RKO (cell line): Measurements from ENCODE around the gene AMIGO1.
"Not testable (repeated sequence)": the region's sequence is repeated elsewhere in the genome, so short reads cannot be mapped to it uniquely, and the experiment has no call there.

Source experiments
- DNase-seq: peaks from one replicate; pipeline ENCODE4 v3.0.0-alpha.2; 2016; ENCODE audit warnings: low spot score

The AMIGO1 gene

DNA sequence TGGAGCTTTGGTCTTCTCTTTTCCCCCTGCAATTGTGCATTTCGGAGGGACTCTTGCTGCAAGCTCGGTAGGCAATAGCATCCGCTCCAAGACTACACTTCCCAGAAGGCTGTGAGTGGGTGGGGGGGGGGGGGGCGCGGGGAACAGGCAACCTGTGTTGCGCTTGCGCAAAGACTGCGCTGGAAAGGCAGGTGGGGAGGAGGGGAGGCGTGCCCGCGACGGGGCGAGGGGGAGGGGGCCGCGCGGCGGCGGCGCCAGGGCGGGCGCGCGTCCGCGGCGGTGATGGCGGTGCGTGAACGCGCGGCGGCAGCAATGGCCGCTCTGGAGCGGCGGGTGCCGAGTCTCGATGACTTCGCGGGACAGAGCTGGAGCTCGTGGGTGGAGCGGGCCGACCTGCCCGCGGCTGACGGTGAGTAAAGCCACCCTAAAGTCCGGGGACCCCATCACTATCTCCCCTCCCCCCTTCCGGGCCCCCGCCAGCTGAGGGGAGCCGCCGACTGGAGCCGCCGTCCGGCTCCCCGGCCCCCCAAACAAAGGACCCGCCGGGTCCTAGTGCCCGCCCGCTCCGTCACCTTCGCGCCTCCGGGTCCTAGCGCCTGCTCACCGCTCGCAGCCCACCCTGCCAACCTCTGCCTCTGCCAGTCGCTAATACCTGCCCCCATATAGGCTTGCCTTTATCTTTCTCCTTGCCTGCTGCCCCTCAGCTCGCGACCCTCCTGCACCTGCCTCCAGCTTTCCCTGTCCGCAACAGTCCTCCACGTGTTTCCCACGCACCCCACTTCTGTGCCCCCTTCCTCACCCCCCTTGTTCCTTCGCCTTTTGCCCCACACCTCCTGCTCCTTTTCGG is 25.6 kb downstream of the AMIGO1 start, which contains the start of gene ATXN7L2:
TSS of gene ATXN7L2 (plus strand) at position 234 of the 847 bp plus-strand sequence. CDS start at position 283, 49 bp downstream.
- peak; percentile 93 for DNase-seq

DNA sequence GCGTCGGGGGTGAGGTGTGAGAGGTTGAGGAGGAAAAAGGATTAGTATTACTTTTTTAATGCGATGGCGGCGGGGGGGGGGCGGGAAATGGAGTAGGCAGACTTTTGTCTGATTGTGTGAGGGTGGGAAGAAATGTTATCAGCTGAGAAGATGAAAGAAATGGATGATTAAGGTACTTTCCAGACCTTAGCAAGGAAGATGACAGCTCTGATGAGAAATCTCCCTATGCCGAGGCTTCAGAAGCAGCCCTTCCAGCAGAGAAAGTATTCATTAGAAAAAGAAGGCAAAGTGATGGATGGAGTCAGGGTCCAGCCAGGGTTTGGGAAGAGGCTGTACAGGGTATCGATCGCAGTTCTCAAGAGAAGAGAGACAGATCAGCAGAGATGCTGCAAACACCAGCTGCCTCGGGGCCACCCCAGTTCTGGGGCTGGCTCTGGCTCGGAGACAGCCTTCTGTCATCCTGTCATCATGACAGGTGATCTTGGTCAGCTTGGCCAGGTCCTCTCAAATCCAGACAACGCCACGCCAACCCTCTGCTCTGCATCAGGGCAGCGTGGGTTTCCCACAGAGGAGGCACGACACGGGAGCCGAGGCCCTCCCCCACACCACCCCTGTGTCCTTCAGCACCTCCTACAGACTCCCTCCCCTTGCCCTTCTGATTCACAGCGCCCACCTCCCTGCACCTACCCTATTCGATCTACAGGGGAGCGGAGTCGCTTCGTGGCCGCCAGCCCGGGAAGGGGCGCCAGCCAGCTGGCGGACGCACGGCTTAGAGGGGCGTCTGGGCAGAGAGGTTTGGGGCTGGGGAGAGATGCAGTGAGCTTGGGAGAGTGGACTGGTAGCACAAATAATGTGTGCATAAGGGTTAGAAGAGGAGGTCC is 26.5 kb downstream of the AMIGO1 start:
- DNase-seq: peak; percentile 19

DNA sequence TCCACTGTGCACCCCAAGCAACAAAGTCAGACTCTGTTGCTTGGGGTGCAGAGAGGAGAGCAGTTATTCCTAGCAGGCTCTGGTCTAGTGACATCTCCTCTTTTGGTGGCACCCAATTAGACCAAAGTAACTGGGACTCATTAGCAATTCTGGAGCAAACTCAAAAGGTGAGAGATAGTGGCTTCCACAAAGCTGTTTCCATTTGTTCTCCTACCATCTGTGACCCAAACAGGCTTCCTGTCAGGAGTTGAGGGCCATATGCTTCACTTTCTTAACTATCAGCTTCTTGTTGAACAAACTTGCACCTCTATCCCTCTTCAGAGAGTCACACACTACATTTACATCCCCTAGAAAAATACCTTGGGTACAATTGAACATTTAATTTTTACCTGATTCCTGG is 27.3 kb downstream of the AMIGO1 start:
- no peak for DNase-seq

DNA sequence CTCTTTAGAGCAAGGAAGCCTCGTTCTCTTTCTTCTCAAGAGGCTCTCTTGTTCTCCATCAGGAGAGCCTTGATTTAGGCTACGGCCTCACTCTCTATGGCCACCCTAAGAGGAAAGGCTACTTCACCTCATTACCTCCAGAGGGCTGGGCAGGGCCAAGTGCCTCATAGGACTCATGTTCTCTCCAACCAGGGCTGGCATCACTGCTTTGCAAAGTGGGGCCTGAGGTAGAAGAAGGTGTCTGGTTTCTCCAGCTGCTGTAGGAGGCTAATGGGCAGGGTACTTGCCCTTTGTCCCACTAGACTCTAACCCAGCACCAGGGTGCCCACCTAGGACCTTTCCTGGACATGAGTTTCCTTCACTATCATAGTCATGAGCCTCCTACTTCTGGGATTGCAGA is 27.9 kb downstream of the AMIGO1 start:
- no peak for DNase-seq

DNA sequence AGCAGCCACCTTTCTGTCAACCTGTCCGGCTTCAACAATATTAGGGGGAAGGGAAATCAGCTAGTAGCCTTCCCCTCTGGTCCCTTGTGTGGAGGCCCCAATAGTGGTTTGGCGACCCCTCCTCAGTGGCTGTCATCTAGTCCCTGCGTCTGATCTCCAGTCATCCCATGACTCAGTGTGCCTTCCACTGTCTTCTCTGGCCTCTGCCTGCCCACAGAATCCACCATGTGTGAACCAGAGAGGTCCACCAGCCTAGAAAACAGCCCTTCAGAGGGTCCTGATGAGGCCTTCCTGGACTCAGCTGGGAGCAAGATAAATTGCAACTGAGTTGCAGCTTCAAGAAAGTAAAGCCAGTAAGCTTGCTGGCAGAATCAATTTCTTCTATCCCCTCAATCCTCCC is 29.6 kb downstream of the AMIGO1 start:
- no peak for DNase-seq

DNA sequence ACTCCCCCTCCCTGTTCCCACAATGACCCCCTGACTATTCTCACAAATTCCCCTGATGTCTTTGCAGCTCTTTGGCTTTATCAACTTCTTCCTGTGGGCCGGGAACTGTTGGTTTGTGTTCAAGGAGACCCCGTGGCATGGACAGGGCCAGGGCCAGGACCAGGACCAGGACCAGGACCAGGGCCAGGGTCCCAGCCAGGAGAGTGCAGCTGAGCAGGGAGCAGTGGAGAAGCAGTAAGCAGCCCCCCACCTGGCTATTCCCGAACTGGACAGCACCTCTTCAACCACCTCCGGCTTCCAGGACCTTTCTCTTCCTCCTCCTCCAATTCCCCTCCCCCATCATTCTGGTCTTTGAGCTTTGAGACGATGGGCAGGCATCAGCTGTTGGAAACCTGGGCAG is 30.2 kb downstream of the AMIGO1 start:
- DNase-seq: no peak

DNA sequence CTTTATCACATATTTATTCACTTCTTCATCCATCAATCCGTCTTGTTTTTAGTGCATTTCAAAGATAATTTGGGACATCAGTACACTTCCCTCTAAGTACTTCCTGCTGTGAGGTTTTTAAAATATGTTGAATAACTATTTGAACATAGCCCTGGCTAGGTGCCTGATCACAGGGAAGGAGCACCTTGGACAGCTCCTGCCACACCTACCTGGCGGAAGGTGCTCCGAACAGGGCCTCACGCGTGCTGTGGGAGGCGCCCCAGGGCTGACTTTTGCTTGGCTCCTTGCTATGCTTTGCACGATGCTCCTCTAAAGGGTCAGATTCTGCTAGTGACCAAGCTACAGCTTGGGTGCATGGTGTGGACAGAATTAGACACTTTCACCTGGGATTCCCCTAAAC is 30.7 kb downstream of the AMIGO1 start:
- DNase-seq: no peak

DNA sequence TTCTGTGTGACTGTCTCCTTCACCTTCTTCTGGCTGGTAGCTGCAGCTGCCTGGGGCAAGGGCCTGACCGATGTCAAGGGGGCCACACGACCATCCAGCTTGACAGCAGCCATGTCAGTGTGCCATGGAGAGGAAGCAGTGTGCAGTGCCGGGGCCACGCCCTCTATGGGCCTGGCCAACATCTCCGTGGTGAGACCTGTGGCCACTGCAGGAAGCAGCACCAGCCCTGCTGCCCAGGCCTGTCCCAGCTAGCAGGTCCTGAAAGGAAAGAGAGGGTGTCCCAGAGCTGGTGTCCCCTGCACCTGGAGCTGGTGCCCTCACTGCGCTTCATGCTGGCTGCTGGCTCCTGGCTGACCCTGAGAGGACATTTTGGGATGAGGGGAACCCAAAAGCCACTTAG is 31.7 kb downstream of the AMIGO1 start:
- DNase-seq: no peak

DNA sequence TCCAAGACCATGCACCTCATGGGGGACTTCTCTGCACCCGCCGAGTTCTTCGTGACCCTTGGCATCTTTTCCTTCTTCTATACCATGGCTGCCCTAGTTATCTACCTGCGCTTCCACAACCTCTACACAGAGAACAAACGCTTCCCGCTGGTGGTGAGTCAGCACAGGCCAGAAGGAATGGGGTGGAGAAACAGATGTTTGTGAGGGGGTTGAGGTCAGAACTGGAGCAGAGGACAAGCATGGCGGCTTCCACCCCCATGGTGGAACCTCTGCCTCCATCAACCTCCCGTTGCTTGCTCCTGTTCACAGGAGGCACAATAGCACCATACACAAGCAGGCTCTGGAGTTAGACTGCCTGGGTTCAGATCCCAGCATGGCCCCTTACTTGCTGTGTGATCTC is 32.7 kb downstream of the AMIGO1 start:
- no peak for DNase-seq

DNA sequence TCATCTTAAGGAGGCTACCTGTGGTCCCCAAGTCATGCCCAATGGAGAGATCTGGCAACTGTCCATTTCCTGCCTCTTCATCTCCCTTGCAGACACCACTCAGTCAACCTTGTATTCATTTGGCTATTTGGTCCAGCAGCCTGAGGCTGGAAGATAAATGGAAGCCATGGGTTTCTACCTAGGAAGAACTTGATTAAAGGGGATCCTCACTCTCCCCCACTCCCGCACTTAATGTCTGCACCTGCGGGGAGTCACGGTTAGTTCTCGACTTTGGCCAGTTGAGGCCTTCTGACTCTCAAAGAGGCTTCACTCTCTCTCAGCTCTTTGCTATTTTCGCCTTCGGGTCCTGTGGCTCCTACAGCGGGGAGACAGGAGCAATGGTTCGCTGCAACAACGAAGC is 34.3 kb downstream of the AMIGO1 start:
- no peak for DNase-seq

DNA sequence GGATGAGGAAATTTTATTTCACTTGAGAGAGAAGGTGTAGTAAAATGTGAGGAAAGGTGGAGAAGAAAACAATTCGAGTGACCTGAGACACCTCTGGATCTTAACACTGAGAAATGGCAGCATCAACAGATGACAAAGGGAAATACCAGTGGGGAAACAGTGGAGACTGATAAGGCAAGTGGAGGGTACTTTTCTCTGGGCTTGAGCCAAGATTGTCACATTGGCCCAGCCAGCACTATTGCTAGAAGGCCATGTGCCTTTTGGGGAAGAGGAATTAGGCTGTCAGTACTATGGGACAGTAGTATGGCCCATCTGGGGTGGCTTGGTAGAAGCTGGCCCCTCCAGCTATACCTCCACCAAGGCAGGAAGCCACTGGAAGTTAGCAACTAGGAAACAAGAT is 34.8 kb downstream of the AMIGO1 start:
- no peak for DNase-seq

DNA sequence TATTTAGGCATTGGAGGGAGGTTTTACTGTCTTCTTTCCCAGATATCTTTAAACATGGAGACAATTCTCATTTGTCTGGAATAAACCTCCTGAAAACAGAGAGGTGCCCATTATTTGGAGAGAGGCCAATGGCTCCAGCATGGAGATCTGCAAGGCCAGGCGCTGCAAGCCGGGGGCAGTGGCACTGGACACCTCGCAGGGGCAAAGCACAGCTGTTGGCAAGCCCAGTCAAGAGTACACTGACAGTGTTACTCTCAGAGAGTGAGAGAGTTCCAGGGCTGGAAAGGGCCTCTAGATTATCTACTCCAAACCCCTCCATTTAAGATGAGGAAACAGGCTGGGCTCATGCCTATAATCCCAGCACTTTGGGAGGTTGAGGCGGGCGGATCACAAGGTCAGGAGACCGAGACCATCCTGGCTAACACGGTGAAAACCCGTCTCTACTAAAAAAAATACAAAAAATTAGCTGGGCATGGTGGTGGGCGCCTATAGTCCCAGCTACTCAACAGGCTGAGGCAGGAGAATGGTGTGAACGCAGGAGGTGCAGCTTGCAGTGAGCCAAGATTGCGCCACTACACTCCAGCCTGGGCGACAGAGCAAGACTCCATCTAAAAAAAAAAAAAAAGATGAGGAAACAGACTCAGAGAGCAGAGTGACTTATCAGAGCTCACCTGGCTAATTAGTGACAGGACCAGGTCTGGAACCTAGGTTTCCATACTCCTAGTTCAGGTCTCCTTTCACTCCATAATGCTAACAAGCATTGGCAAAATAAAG is 36.1 kb downstream of the AMIGO1 start:
- DNase-seq: not testable (repeated sequence)

DNA sequence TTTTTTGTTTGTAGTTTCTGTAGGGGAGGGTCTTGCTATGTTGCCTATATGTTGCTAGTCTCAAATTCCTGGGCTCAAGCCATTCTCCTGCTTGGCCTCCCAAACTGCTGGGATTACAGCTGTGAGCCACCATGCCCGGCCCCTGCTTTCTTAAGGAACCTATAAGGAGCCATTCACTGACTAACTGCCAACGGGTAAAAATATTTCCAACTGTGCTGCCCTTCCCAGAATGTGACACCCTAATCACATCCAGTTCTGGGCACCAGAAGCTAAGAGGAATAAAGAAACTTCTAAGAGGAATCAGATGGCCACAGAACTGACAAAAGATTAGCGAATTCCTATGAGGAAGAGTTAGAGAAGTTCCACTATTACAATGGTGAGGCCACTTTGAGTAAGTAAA is 36.7 kb downstream of the AMIGO1 start:
- DNase-seq: no peak

DNA sequence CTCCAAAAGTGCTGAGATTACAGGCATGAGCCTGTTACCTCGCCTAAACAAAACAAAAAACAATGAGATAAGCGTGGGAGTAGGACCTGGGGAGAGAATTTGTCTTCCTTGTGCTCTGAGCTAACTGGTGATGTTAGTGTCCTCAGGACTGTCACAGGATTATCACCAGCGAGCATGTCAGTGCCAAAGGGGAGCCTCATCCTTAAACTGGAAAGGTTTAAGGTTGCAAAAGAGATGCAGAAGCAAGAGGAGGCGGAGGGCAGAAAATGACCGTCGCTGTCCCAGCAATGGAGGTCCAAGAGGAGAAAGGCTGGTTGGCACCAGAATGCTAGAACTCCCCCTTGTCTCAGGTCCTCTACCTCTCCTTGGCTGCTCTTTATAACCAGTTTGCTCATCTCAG is 39.3 kb downstream of the AMIGO1 start:
- DNase-seq: no peak

DNA sequence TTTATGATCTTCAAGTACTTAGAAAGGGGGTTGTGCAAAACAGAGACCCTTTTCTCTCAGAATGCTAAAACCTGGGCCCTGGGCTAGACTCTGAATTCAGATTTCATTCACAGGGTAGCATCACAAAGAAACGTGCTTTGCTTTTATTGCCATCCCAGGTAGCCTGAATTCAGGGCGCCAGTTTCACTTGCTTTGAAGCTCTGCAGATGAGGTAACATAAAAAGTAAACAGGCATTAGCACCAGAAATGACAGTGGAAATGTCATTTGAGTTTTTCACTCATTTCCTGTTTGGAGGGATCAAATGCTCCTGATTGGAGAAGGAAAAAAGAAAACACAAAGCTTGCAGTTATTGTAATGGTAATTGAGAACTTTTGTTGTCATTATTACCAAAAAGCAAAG is 40.6 kb downstream of the AMIGO1 start:
- no peak for DNase-seq

DNA sequence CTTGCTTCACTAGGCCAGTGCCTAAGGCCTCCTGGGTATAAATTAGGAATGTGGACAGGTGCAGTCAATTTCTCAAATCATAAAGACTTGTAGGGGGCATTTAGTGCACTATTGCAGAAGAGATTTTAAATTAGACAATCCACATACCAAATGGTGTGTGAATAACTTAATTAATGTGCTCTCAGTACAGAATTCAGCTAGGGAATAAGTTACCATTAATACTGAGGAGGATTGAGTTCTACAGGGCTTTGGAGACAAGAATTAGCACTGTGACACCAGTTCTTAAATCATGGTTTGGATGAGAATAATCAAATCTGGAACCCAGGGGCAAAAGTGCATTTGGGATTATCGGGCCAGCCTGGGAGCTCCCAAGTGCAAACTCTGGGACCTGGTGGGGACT is 41.5 kb downstream of the AMIGO1 start:
- DNase-seq: no peak

DNA sequence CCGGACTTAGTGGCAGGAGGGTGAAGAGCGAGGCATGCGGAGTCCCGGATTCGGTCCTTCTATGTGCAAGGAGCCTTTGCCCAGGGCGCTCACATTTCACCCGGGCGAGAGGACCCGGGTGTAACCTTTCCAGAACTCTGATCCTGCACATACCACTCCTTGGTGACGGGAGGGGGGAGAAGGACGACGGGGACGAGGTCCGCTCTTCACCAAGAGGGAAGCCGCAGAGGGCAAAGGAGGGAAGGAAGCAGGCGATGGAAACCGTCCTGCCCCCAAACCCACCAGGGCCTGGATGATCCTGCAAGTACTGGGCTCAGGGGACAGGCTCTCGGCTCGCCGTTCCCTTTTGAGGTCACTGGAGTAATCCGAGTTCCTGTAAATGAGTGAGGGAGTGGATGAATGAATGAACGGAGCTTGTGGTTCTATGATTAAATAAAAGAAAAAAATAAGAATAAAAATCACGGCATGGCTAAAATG is 42.2 kb downstream of the AMIGO1 start:
- no peak for DNase-seq

DNA sequence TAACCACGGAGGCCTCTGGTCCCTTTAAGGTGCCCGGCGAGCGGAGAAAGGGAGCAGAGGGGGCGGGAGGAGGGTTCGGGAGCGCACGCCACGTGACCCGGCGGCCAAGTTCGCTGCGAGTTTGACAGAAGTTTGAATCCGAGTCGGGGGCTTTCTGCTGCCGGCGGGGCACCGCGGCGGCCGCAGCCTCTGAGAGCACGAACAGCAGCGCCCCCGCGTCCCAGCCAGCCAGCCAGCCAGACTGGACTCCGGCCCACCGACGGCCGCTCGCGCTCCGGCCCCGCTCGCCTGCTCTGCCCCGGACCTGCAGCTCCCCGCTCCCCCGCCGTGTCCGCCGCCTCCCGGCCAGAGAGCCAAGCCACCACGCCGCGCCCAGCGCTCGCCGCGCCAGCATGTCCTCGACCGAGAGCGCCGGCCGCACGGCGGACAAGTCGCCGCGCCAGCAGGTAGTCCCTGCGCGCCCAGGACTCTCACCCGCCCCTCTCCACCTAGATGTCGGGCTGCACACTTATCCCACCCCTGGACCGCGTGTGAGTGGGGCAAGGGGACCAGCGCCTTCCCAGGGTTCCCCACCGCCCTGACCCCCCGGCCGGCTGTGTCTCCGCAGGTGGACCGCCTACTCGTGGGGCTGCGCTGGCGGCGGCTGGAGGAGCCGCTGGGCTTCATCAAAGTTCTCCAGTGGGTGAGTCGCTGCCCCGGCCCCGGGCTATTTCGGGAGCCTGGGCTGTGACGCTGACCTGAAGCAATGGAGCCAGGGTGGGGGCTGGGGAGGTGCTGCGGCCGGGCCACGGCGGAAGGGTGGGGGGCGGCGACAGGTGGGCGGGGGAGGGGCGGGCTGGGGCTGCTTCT is 42.9 kb downstream of the AMIGO1 start, which contains the start of gene SYPL2:
TSS of gene SYPL2 (plus strand) at position 95 of the 849 bp plus-strand sequence. CDS start at position 393, 298 bp downstream.
- no peak for DNase-seq

DNA sequence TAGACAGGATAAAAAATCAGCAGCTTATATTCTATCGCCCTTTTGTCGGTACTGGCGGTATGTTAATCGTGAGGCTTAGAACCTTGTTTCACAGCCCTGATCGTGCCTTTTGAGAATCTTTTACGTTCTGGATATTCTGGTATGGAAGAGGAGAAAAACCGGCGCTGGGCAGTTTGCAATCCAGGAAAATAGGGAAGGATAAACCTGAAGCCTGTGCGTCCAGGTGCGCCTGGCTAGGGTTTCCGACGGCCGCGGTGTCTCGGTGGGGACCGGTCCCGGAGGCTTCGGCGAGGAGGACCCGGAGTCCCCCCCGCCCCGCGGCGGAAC is 43.4 kb downstream of the AMIGO1 start:
- no peak for DNase-seq

DNA sequence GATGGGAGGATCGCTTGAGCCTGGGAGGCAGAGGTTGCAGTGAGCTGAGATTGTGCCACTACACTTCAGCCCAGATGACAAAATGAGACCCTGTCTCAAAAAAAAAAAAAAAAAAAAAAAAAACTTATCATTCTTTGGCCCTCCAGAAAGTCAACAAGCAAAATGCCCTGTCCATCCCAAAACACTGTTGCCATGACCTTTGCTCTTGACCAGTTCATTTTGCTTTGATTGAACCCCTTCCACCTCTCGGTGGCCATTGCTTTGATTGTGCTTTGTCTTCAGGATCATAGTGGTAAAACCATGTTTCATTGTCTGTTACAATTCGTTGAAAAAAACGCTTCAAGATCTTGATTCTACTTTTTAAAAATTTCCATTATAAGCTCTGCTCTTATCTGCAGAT is 51.7 kb downstream of the AMIGO1 start:
- no peak for DNase-seq

DNA sequence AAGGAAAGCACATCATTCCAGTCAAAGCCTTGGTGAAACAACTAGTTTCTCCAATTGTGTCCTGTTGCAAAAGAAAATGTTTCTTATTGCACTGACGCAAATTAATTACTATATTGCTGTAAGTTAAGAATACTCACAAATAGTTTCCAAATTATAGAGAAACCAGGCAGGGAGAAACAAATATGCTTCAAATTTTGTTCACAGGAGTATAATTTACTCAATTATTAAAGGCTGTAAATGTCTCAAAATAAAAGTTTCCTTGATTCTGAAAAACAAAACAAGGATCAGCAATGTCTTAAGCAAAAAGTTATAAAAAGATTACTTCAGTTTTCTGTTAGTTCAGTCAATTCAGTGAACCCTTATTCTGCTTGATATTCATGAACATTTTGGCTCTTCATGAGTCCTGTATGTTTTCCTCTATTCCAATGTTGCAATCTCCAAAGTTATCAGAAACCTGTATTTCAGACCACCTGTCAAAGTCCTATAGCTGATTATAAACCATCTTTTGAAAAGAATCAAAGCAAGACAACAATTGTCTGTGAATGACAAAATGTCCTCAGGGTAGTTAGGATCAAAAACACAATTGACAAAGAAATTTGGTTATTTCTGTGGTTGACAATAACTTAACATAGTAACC is 54.9 kb downstream of the AMIGO1 start:
- DNase-seq: no peak
